Stimulated activated CD8-positive, alpha-beta memory T cell treated with anti-CD3 and anti-CD28 coated beads, Interleukin-7, amount 100 ng/mL, for 4 hours (primary cell): Measurements from ENCODE around the gene NARS2.
"Not testable (repeated sequence)": the region's sequence is repeated elsewhere in the genome, so short reads cannot be mapped to it uniquely, and the experiment has no call there.

ENCODE experiments used
- DNase-seq, 2 donors: peaks; one replicate each; pipeline ENCODE4 v3.0.0-alpha.2; 2020; ENCODE audit warnings: low read depth in 2 of 2

NARS2 gene

GRCh38 chr11:78547931-78548705 is 26.5 kb downstream of the NARS2 start:
- no peak for DNase-seq

GRCh38 chr11:78542007-78542406 is 32.7 kb downstream of the NARS2 start:
- DNase-seq = no peak

- DNase-seq = no peak
These were observed 33.1 kb downstream of the NARS2 start for GRCh38 chr11:78541537-78541936.

- DNase-seq = no peak
These were observed 34.4 kb downstream of the NARS2 start for GRCh38 chr11:78540256-78540655.

GRCh38 chr11:78539506-78539905 is 35.2 kb downstream of the NARS2 start:
- no peak for DNase-seq

GRCh38 chr11:78536933-78537332 is 37.7 kb downstream of the NARS2 start:
- no peak for DNase-seq

GRCh38 chr11:78535920-78536319 is 38.7 kb downstream of the NARS2 start:
- no peak for DNase-seq

GRCh38 chr11:78535027-78535426 is 39.6 kb downstream of the NARS2 start:
- no peak for DNase-seq

- no peak for DNase-seq
These were observed 41.3 kb downstream of the NARS2 start for GRCh38 chr11:78533399-78533798.

- no peak for DNase-seq
These were observed 41.7 kb downstream of the NARS2 start for GRCh38 chr11:78532991-78533390.

- no peak for DNase-seq
These were observed 48.0 kb downstream of the NARS2 start for GRCh38 chr11:78526497-78527146.

- no peak for DNase-seq
These were observed 48.9 kb downstream of the NARS2 start for GRCh38 chr11:78525720-78526119.

GRCh38 chr11:78520230-78520629 is 54.4 kb downstream of the NARS2 start:
- DNase-seq = no peak

GRCh38 chr11:78516281-78516680 is 58.4 kb downstream of the NARS2 start:
- no peak for DNase-seq

GRCh38 chr11:78514922-78515502 is 59.7 kb downstream of the NARS2 start:
- DNase-seq = no peak

- not testable (repeated sequence) for DNase-seq
These were observed 61.6 kb downstream of the NARS2 start for GRCh38 chr11:78513085-78513484.

GRCh38 chr11:78510597-78510996 is 64.1 kb downstream of the NARS2 start:
- DNase-seq = no peak

- DNase-seq = no peak
These were observed 64.6 kb downstream of the NARS2 start for GRCh38 chr11:78510025-78510596.

GRCh38 chr11:78504708-78505107 is 70.0 kb downstream of the NARS2 start:
- no peak for DNase-seq

- no peak for DNase-seq
These were observed 70.5 kb downstream of the NARS2 start for GRCh38 chr11:78504181-78504580.

GRCh38 chr11:78499971-78500370 is 74.7 kb downstream of the NARS2 start:
- DNase-seq = no peak

GRCh38 chr11:78497293-78497692 is 77.4 kb downstream of the NARS2 start:
- no peak for DNase-seq
